Measurements from ENCODE around the gene DOK4.

Gene DOK4

GRCh38 chr16:57530104-57530521, 43.8 kb upstream of the DOK4 start:
- no peaks in the 10 kb centered on the region for H3K36me3 ChIP-seq (ENCODE audit: control insufficient read depth, insufficient read depth, low read length)
- H3K27ac ChIP-seq (ENCODE audit: low read depth, low read length), result no peak overlapping the region
- H3K9me3 ChIP-seq (ENCODE audit: control insufficient read depth, insufficient read depth, low read depth, low read length), result no peaks in the 10 kb centered on the region
- H3K4me1 ChIP-seq (ENCODE audit: control insufficient read depth, insufficient read depth, low read length), result peaks cover 71% of the 10 kb centered on the region
- H3K27me3 ChIP-seq (ENCODE audit: control insufficient read depth, insufficient read depth, low read length), result peaks cover 16% of the 10 kb centered on the region
- H3K4me3 ChIP-seq (ENCODE audit: low read depth, low read length), result peak overlapping the region; percentile 80
- peak overlapping the region; percentile 21 for H3K9ac ChIP-seq (ENCODE audit: low read length)

GRCh38 chr16:57529391-57530103, 43.3 kb upstream of the DOK4 start:
- Histone ChIP-seq H3K9ac (ENCODE audit: low read length) (peak overlapping the region; percentile 72), H3K4me3 (ENCODE audit: low read depth, low read length) (peak overlapping the region; percentile 80), H3K27ac (ENCODE audit: low read depth, low read length) (no peak overlapping the region), H3K4me1 (ENCODE audit: control insufficient read depth, insufficient read depth, low read length) (peaks cover 70% of the 10 kb centered on the region), H3K36me3 (ENCODE audit: control insufficient read depth, insufficient read depth, low read length) (no peaks in the 10 kb centered on the region), H3K27me3 (ENCODE audit: control insufficient read depth, insufficient read depth, low read length) (peaks cover 16% of the 10 kb centered on the region), H3K9me3 (ENCODE audit: control insufficient read depth, insufficient read depth, low read depth, low read length) (no peaks in the 10 kb centered on the region)

DNA sequence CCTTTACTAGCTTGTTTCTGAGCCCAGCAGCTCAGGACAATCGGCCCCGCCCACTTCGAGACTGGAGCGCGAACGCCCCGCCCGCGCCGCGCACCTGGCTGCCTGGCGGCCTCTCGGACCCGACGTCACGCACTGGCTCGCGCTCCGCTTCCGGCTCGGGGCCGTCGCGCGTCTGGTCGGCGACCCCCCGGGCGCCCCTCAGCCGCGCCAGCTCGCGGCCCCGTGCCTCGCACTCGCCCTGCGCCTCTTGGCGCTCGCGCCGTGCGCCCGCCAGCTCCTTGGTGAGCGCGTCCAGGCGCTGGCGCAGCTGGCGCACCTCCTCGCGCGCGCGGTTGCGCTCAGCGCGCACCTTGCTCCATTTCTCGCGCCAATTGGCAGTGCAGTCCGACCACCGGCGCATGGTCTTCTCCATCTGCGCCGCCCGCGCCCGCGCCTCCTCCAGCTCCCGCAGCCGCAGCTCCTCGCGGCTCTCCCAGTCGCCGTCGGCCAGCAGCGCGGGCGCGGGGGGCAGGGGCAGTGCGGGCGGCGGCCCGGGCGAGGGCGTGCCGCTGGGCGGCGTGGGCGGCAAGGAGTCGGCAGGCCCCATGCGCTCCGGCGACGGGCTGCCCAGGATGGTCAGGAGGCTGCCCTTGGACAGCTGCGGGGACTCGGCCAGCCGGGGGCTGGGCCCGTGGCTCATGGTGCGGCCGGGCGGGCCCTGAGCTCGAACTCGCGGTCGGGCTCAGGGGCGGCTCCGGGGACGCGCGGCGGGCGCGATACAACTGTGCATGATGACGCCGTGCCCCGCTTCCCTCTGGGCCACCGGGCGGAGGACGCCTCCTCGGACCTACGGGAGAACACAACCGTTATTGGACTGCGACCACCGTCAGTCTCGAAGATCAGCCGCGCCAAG, 42.5 kb upstream of the DOK4 start:
- H3K9ac ChIP-seq (ENCODE audit: low read length), result peak overlapping the region; percentile 72
- H3K9me3 ChIP-seq (ENCODE audit: control insufficient read depth, insufficient read depth, low read depth, low read length), result no peaks in the 10 kb centered on the region

DNA sequence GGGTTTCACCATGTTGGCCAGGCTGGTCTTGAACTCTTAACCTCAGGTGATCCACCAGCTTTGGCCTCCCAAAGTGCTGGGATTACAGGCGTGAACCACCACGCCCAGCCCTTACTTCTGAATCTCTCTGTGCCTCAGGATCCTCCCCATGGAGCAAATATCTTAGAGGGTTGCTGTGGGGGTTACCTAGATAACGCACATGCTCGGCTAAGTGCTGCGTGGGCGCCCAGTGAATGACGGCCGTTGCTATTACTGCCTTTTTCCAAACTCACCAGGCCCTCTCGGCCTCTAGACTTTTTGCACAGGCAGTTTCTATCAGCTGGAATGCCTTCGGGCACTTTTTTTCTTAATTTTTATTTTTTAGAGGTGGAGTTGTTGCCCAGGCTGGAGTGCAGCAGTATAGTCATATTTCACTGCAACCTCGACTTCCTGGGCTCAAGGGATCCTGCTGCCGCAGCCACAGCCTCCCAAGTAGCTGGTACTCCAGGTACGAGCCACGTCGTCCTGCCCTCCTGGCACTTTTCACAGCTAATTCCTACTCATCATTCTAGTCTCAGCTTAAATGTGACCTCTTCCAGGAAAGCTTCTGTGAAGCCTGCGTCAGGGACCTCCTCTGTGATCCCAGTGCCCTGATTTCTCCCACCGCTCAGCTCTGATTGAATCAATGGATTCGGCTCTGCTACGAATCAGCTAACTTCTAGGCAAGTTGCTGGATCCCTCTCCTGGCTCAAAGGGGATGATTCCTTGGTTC, 41.5 kb upstream of the DOK4 start:
- H3K4me1 ChIP-seq (ENCODE audit: control insufficient read depth, insufficient read depth, low read length), result peaks cover 60% of the 10 kb centered on the region
- H3K27me3 ChIP-seq (ENCODE audit: control insufficient read depth, insufficient read depth, low read length), result peaks cover 16% of the 10 kb centered on the region
- H3K36me3 ChIP-seq (ENCODE audit: control insufficient read depth, insufficient read depth, low read length), result no peaks in the 10 kb centered on the region
- no peaks in the 10 kb centered on the region for H3K9me3 ChIP-seq (ENCODE audit: control insufficient read depth, insufficient read depth, low read depth, low read length)
- H3K9ac ChIP-seq (ENCODE audit: low read length), result no peak overlapping the region
- H3K4me3 ChIP-seq (ENCODE audit: low read depth, low read length), result peak overlapping the region; percentile 80
- no peak overlapping the region for H3K27ac ChIP-seq (ENCODE audit: low read depth, low read length)

More for the DNA sequence above, 42.5 kb upstream of the DOK4 start:
- Histone ChIP-seq H3K27me3 (ENCODE audit: control insufficient read depth, insufficient read depth, low read length) (peaks cover 16% of the 10 kb centered on the region), H3K27ac (ENCODE audit: low read depth, low read length) (no peak overlapping the region), H3K4me3 (ENCODE audit: low read depth, low read length) (peak overlapping the region; percentile 80), H3K4me1 (ENCODE audit: control insufficient read depth, insufficient read depth, low read length) (peaks cover 69% of the 10 kb centered on the region), H3K36me3 (ENCODE audit: control insufficient read depth, insufficient read depth, low read length) (no peaks in the 10 kb centered on the region)

- no peak overlapping the region for H3K27ac ChIP-seq (ENCODE audit: low read depth, low read length)
- H3K36me3 ChIP-seq (ENCODE audit: control insufficient read depth, insufficient read depth, low read length), result no peaks in the 10 kb centered on the region
- H3K4me1 ChIP-seq (ENCODE audit: control insufficient read depth, insufficient read depth, low read length), result peaks cover 53% of the 10 kb centered on the region
- no peaks in the 10 kb centered on the region for H3K9me3 ChIP-seq (ENCODE audit: control insufficient read depth, insufficient read depth, low read depth, low read length)
- no peak overlapping the region for H3K9ac ChIP-seq (ENCODE audit: low read length)
- no peak overlapping the region for H3K4me3 ChIP-seq (ENCODE audit: low read depth, low read length)
- H3K27me3 ChIP-seq (ENCODE audit: control insufficient read depth, insufficient read depth, low read length), result peaks cover 16% of the 10 kb centered on the region
These were observed 40.7 kb upstream of the DOK4 start for GRCh38 chr16:57527027-57527426.

- H3K27me3 ChIP-seq (ENCODE audit: control insufficient read depth, insufficient read depth, low read length), result peaks cover 16% of the 10 kb centered on the region
- peaks cover 47% of the 10 kb centered on the region for H3K4me1 ChIP-seq (ENCODE audit: control insufficient read depth, insufficient read depth, low read length)
- H3K27ac ChIP-seq (ENCODE audit: low read depth, low read length), result no peak overlapping the region
These were observed 40.2 kb upstream of the DOK4 start for GRCh38 chr16:57526498-57526897.

GRCh38 chr16:57525761-57526160, 39.5 kb upstream of the DOK4 start:
- Histone ChIP-seq H3K36me3 (ENCODE audit: control insufficient read depth, insufficient read depth, low read length) (no peaks in the 10 kb centered on the region), H3K27ac (ENCODE audit: low read depth, low read length) (no peak overlapping the region), H3K4me1 (ENCODE audit: control insufficient read depth, insufficient read depth, low read length) (peaks cover 40% of the 10 kb centered on the region), H3K9me3 (ENCODE audit: control insufficient read depth, insufficient read depth, low read depth, low read length) (no peaks in the 10 kb centered on the region), H3K4me3 (ENCODE audit: low read depth, low read length) (no peak overlapping the region), H3K9ac (ENCODE audit: low read length) (no peak overlapping the region), H3K27me3 (ENCODE audit: control insufficient read depth, insufficient read depth, low read length) (peaks cover 12% of the 10 kb centered on the region)

More at GRCh38 chr16:57526498-57526897, 40.2 kb upstream of the DOK4 start:
- H3K9ac ChIP-seq (ENCODE audit: low read length), result no peak overlapping the region
- H3K4me3 ChIP-seq (ENCODE audit: low read depth, low read length), result no peak overlapping the region
- H3K9me3 ChIP-seq (ENCODE audit: control insufficient read depth, insufficient read depth, low read depth, low read length), result no peaks in the 10 kb centered on the region
- no peaks in the 10 kb centered on the region for H3K36me3 ChIP-seq (ENCODE audit: control insufficient read depth, insufficient read depth, low read length)

GRCh38 chr16:57522960-57523359, 36.7 kb upstream of the DOK4 start:
- Histone ChIP-seq H3K4me1 (ENCODE audit: control insufficient read depth, insufficient read depth, low read length) (peaks cover 19% of the 10 kb centered on the region), H3K4me3 (ENCODE audit: low read depth, low read length) (no peak overlapping the region)

DNA sequence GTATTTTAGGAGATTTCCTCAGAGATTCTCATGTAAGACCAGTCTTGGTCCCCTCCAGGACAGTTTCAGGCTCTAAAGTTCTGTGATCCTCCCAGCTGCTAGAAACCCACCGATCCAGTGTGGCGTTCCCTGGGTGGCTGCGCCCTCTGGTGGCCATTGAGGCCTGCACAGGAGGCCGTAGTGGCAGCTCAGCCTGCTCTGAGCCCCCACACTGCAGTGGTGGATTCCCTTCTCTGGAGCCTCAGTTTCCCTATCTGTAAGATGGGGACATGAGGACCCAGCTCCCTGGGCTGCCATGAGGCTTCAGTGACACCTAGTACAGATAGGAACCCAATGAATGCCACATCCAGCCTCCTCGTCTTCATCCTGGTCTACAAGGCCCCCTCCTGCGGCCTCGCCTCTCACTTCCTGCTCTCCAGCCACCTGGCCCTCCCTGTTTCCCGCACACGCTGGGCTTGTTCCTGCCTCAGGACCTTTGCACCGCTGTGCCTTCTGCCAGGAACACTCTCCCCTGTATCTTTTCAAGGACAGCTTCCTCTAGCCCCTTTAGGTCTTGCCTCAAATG, 33.6 kb upstream of the DOK4 start:
- Histone ChIP-seq H3K9me3 (ENCODE audit: control insufficient read depth, insufficient read depth, low read depth, low read length) (no peaks in the 10 kb centered on the region), H3K4me1 (ENCODE audit: control insufficient read depth, insufficient read depth, low read length) (peaks cover 8% of the 10 kb centered on the region; the same call in 1 of the 2 replicates), H3K36me3 (ENCODE audit: control insufficient read depth, insufficient read depth, low read length) (no peaks in the 10 kb centered on the region), H3K27ac (ENCODE audit: low read depth, low read length) (no peak overlapping the region), H3K9ac (ENCODE audit: low read length) (no peak overlapping the region), H3K4me3 (ENCODE audit: low read depth, low read length) (no peak overlapping the region), H3K27me3 (ENCODE audit: control insufficient read depth, insufficient read depth, low read length) (no peaks in the 10 kb centered on the region)

More at GRCh38 chr16:57522960-57523359, 36.7 kb upstream of the DOK4 start:
- H3K36me3 ChIP-seq (ENCODE audit: control insufficient read depth, insufficient read depth, low read length), result no peaks in the 10 kb centered on the region
- H3K9ac ChIP-seq (ENCODE audit: low read length), result no peak overlapping the region
- no peak overlapping the region for H3K27ac ChIP-seq (ENCODE audit: low read depth, low read length)
- H3K9me3 ChIP-seq (ENCODE audit: control insufficient read depth, insufficient read depth, low read depth, low read length), result no peaks in the 10 kb centered on the region
- H3K27me3 ChIP-seq (ENCODE audit: control insufficient read depth, insufficient read depth, low read length), result no peaks in the 10 kb centered on the region

DNA sequence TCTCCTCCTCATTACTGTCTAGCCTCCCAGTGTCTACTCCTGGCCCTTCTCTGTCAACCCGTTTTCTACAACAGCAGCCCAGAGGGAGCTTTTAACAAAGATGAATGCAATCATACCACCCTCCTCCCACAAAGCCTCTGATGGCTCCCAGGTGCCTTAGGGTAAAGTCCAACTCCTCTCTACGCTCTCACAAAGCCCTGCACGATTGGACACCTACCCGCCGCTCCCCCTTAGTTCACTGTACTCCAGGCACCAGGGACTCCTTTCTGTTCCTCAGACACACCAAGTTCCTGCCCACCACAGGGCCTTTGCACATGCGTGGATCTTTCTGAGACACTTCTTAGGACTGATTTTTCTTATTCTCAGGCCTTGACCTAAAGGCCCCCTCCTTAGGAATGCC, 32.6 kb upstream of the DOK4 start:
- Histone ChIP-seq H3K36me3 (ENCODE audit: control insufficient read depth, insufficient read depth, low read length) (no peaks in the 10 kb centered on the region), H3K27ac (ENCODE audit: low read depth, low read length) (no peak overlapping the region), H3K9ac (ENCODE audit: low read length) (no peak overlapping the region), H3K4me3 (ENCODE audit: low read depth, low read length) (no peak overlapping the region), H3K4me1 (ENCODE audit: control insufficient read depth, insufficient read depth, low read length) (peaks cover 14% of the 10 kb centered on the region; the same call in 1 of the 2 replicates), H3K9me3 (ENCODE audit: control insufficient read depth, insufficient read depth, low read depth, low read length) (no peaks in the 10 kb centered on the region), H3K27me3 (ENCODE audit: control insufficient read depth, insufficient read depth, low read length) (no peaks in the 10 kb centered on the region)
